Measurements from ENCODE around the gene KPNA1. TPM values are rescaled to one million over a fixed set of nuclear protein-coding genes. Genes with fewer than 3 reads are reported as not detected.
A peak's percentile ranks its signal among the peaks of the same experiment; 100 is the strongest.

KPNA1 gene
- total and polyA plus RNA-seq, 2 of the 13 experiments (the other 11 are each of a cell fraction or from before 2014, with no cell fraction given): 15.4 to 30.0 TPM

- TF ChIP-seq ZNF337 (CRISPR knock-in tag; IDR thresholded peaks at IDR 0.05; ENCODE audit: borderline replicate concordance, low read depth) (0 out of 2 replicates have a peak, but pooled peaks have one; percentile 71), MBNL3 (CRISPR knock-in tag; conservative IDR thresholded peaks at IDR 0.05) (no peak), ZNF232 (CRISPR knock-in tag; IDR thresholded peaks at IDR 0.05; ENCODE audit: borderline replicate concordance) (peak; percentile 88), ZNF317 (CRISPR knock-in tag; IDR thresholded peaks at IDR 0.05) (peak; percentile 90), ZNF260 (CRISPR knock-in tag; IDR thresholded peaks at IDR 0.05; ENCODE audit: borderline replicate concordance, low read depth) (no peak), ZNF773 (CRISPR knock-in tag; IDR thresholded peaks at IDR 0.05; ENCODE audit: borderline replicate concordance) (0 out of 2 replicates have a peak, but pooled peaks have one; percentile 42), TOPORS (CRISPR knock-in tag; IDR thresholded peaks at IDR 0.05) (no peak), FOXP1 (IDR thresholded peaks at IDR 0.05) (no peak), FOXP1 (CRISPR knock-in tag; IDR thresholded peaks at IDR 0.05) (no peak), REL (CRISPR knock-in tag; conservative IDR thresholded peaks at IDR 0.05) (0 out of 2 replicates have a peak, but pooled peaks have one; percentile 62), EEA1 (CRISPR knock-in tag; IDR thresholded peaks at IDR 0.05; ENCODE audit: borderline replicate concordance) (no peak), PBX3 (CRISPR knock-in tag; IDR thresholded peaks at IDR 0.05; ENCODE audit: borderline replicate concordance) (no peak), POLR2A (IDR thresholded peaks at IDR 0.05; ENCODE audit: insufficient read depth in 1 of 2, low read depth in 2 of 2, low read length in 2 of 2) (peak; percentile 90 to 97), ZNF576 (CRISPR knock-in tag; IDR thresholded peaks at IDR 0.05) (0 out of 2 replicates have a peak, but pooled peaks have one; percentile 59), TP53 (CRISPR knock-in tag; conservative IDR thresholded peaks at IDR 0.05) (peak; percentile 57; the same call in 1 of the 2 replicates), ZNF510 (CRISPR knock-in tag; IDR thresholded peaks at IDR 0.05; ENCODE audit: low read depth) (peak; percentile 8; the same call in 1 of the 2 replicates), ZNF883 (CRISPR knock-in tag; IDR thresholded peaks at IDR 0.05; ENCODE audit: not compliant biosample characterization) (peak; percentile 86), ZFP1 (CRISPR knock-in tag; IDR thresholded peaks at IDR 0.05) (0 out of 2 replicates have a peak, but pooled peaks have one; percentile 15), PREB (CRISPR knock-in tag; IDR thresholded peaks at IDR 0.05) (no peak)
- TF ChIP-seq, protein P1, sequence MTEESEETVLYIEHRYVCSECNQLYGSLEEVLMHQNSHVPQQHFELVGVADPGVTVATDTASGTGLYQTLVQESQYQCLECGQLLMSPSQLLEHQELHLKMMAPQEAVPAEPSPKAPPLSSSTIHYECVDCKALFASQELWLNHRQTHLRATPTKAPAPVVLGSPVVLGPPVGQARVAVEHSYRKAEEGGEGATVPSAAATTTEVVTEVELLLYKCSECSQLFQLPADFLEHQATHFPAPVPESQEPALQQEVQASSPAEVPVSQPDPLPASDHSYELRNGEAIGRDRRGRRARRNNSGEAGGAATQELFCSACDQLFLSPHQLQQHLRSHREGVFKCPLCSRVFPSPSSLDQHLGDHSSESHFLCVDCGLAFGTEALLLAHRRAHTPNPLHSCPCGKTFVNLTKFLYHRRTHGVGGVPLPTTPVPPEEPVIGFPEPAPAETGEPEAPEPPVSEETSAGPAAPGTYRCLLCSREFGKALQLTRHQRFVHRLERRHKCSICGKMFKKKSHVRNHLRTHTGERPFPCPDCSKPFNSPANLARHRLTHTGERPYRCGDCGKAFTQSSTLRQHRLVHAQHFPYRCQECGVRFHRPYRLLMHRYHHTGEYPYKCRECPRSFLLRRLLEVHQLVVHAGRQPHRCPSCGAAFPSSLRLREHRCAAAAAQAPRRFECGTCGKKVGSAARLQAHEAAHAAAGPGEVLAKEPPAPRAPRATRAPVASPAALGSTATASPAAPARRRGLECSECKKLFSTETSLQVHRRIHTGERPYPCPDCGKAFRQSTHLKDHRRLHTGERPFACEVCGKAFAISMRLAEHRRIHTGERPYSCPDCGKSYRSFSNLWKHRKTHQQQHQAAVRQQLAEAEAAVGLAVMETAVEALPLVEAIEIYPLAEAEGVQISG (CRISPR knock-in tag; IDR thresholded peaks at IDR 0.05): peak; percentile 67
- TF ChIP-seq, protein P2, sequence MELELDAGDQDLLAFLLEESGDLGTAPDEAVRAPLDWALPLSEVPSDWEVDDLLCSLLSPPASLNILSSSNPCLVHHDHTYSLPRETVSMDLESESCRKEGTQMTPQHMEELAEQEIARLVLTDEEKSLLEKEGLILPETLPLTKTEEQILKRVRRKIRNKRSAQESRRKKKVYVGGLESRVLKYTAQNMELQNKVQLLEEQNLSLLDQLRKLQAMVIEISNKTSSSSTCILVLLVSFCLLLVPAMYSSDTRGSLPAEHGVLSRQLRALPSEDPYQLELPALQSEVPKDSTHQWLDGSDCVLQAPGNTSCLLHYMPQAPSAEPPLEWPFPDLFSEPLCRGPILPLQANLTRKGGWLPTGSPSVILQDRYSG (CRISPR knock-in tag; IDR thresholded peaks at IDR 0.05): peak; percentile 74
Measured at GRCh38 chr3:122415762-122416654, 98.7 kb downstream of the KPNA1 start, which contains the start of gene WDR5B (continued).

Measured in HepG2 (cell line).